ENCODE results near the gene PTGDS. TPM values are rescaled to one million over a fixed set of nuclear protein-coding genes. Genes with fewer than 3 reads are reported as not detected.
A peak's percentile ranks its signal among the peaks of the same experiment; 100 is the strongest.

Gene PTGDS
- total and polyA plus RNA-seq, 9 donors = 5.8 to 191 (median 43.1) TPM

GRCh38 chr9:136992819-136993369 is 15.6 kb downstream of the PTGDS start:
- H3K4me1 ChIP-seq (ENCODE audit: insufficient read depth) = peaks cover 14% of the 10 kb centered on the region
- intact Hi-C loops (cut with DNase I) = no loop called here
- 30 to 40% (median 33%) methylated on average over 17 to 18 of the region's 18 CpGs for WGBS, 3 donors

DNA sequence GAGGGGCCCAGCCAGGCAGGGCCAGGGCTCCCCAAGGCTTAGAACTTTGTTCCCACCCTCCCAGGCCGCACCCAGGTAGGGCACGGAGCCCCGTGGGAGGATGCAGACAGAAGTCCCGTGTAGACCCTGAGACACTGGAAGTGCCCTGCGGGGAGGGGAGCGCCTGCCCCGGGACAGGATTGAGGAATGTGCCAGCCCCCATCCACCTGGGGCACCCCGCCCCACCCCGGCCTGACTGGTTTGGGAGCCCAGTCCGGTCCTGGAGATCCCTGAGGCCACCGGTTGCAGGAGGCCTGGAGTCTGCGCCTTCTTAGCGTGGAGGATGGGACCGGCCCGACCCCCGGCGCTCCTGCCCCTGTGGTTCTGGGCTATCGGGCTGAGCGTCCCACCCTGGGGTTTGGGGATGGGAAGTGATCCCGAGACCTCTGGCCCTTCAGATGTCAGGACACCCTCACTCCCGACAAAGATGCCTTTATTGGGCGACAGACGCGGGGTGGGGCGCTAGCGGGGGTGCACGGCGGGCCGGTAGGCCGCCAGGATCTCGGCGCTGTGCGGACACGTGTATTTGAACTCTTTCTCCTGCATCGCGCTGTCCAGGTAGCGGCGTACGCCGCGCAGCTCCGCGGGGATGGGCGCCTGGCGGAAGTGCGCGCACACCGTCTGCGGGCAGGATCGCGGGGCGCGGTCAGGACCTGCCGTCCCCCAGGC is 17.0 kb downstream of the PTGDS start:
- TF ChIP-seq EP300 (IDR thresholded peaks at IDR 0.05) = no peak
- WGBS, 3 donors = 82 to 87% (median 85%) methylated on average over 48 to 54 of the region's 54 CpGs
- H3K36me3 ChIP-seq = no peaks in the 10 kb centered on the region
- peaks cover 14% of the 10 kb centered on the region for H3K4me1 ChIP-seq (ENCODE audit: insufficient read depth)
- H3K4me3 ChIP-seq = no peak overlapping the region
- H3K27me3 ChIP-seq = no peaks in the 10 kb centered on the region
- no peaks in the 10 kb centered on the region for H3K9me3 ChIP-seq
- intact Hi-C loops (cut with DNase I) = no loop called here
- no peak overlapping the region for H3K27ac ChIP-seq
- DNase-seq = no peak

More at GRCh38 chr9:136992819-136993369, 15.6 kb downstream of the PTGDS start:
- no peaks in the 10 kb centered on the region for H3K9me3 ChIP-seq
- H3K27me3 ChIP-seq = no peaks in the 10 kb centered on the region
- H3K27ac ChIP-seq = peak overlapping the region in 1 of 2 donors; percentile 4
- TF ChIP-seq, protein P1, sequence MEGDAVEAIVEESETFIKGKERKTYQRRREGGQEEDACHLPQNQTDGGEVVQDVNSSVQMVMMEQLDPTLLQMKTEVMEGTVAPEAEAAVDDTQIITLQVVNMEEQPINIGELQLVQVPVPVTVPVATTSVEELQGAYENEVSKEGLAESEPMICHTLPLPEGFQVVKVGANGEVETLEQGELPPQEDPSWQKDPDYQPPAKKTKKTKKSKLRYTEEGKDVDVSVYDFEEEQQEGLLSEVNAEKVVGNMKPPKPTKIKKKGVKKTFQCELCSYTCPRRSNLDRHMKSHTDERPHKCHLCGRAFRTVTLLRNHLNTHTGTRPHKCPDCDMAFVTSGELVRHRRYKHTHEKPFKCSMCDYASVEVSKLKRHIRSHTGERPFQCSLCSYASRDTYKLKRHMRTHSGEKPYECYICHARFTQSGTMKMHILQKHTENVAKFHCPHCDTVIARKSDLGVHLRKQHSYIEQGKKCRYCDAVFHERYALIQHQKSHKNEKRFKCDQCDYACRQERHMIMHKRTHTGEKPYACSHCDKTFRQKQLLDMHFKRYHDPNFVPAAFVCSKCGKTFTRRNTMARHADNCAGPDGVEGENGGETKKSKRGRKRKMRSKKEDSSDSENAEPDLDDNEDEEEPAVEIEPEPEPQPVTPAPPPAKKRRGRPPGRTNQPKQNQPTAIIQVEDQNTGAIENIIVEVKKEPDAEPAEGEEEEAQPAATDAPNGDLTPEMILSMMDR (IDR thresholded peaks at IDR 0.05) = no peak
- TF ChIP-seq EP300 (IDR thresholded peaks at IDR 0.05) = no peak
- TF ChIP-seq POLR2A (IDR thresholded peaks at IDR 0.05) = no peak
- no peaks in the 10 kb centered on the region for H3K36me3 ChIP-seq
- peak in 1 of 5 donors; percentile 48 for DNase-seq
- H3K4me3 ChIP-seq = peak overlapping the region; percentile 66

- Histone ChIP-seq H3K4me1 (ENCODE audit: insufficient read depth) (peaks cover 14% of the 10 kb centered on the region), H3K9me3 (no peaks in the 10 kb centered on the region), H3K36me3 (no peaks in the 10 kb centered on the region), H3K27me3 (no peaks in the 10 kb centered on the region), H3K4me3 (no peak overlapping the region), H3K27ac (no peak overlapping the region)
- WGBS, 3 donors = 58 to 70% (median 67%) methylated on average over 18 to 40 of the region's 40 CpGs
- TF ChIP-seq, protein P1 (IDR thresholded peaks at IDR 0.05) = no peak
- TF ChIP-seq POLR2A (IDR thresholded peaks at IDR 0.05) = no peak
- no peak for TF ChIP-seq EP300 (IDR thresholded peaks at IDR 0.05)
- intact Hi-C loops (cut with DNase I) = no loop called here
- no peak for DNase-seq
Observed at GRCh38 chr9:136994888-136995230, 17.6 kb downstream of the PTGDS start.

DNA sequence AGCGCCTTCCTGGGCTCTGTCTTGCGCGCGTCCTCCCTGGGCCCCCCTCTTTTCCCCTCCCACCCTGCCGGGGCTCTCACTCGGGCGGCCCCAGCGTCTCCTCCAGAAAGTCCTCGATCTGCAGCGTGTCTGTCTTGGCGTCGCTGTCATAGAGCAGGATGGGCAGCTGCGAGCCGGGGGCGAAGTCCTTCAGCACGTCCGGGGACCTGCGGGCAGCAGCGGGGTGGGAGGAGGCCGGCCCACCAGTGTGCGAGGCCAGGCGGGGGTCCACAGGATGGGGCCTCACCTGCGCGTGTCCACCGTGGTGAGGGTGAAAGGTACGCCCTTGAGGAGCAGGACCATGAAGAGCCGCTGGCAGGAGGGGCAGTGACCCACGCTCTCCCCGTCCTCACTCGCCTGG is 18.1 kb downstream of the PTGDS start:
- H3K27me3 ChIP-seq = no peaks in the 10 kb centered on the region

More for the DNA sequence above, 18.1 kb downstream of the PTGDS start:
- Histone ChIP-seq H3K4me1 (ENCODE audit: insufficient read depth) (peaks cover 14% of the 10 kb centered on the region), H3K4me3 (no peak overlapping the region), H3K9me3 (no peaks in the 10 kb centered on the region), H3K36me3 (no peaks in the 10 kb centered on the region), H3K27ac (no peak overlapping the region)
- TF ChIP-seq POLR2A (IDR thresholded peaks at IDR 0.05) = no peak
- no peak for TF ChIP-seq EP300 (IDR thresholded peaks at IDR 0.05)
- TF ChIP-seq, protein P1 (IDR thresholded peaks at IDR 0.05) = no peak
- intact Hi-C loops (cut with DNase I) = no loop called here
- DNase-seq = no peak
- 29 to 34% (median 32%) methylated on average over 10 to 30 of the region's 30 CpGs for WGBS, 3 donors
